HG03457 (cell line): ENCODE measurements around the gene CHKA.

Experiments used
- ATAC-seq: cut with Tn5 transposase; IDR thresholded peaks from one replicate; pipeline ENCODE4 v1.9.1; 2021; ENCODE audit warnings: moderate number of reproducible peaks; ENCODE audit not compliant: unreplicated experiment

Gene CHKA

GRCh38 chr11:68121067-68121899 is at the start of gene CHKA:
Gene CHKA, minus strand, starts transcription at chr11:68121388. Its CDS starts 211 bp downstream, at chr11:68121177.
- ATAC-seq, result peak; percentile 49

- no peak for ATAC-seq
Observed at GRCh38 chr11:68169442-68169841, 48.3 kb upstream of the CHKA start.

- ATAC-seq, result no peak
Observed at GRCh38 chr11:68168694-68169093, 47.5 kb upstream of the CHKA start.

DNA sequence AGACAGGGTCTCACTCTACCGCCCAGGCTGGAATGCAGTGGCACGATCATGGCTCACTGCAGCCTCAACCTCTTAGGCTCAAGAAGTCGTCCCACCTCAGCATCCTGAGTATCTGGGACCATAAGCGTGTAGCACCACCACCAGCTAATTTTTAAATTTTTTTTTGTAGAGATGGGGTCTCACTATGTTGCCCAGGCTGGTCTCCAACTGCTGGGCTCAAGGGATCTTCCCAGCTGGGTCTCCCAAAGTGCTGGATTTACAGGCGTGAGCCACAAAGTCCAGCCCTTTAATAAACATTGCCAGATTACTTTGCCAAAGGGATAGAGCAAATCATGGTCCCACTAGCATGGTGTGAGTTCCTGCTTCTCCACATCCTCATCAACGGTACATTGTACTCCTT is 46.3 kb upstream of the CHKA start:
- ATAC-seq, result no peak

DNA sequence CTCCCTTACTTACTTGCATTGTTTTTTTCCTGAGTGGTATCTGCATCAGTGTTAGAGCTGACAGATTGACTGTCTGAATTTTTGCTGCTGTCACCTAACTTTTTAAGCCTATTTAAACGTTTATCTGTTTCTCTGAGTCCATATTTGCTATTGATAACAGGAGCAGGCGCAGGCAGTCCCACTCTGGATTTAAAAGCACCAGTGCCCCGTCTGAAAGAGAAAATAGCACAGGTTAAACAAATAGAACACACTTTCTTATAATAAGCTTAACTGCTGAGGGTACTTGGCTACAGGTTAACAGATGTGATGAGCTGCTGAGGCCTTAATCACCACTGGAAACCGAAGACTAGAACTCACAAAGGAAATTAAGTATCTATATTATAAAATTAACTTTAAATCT is 45.8 kb upstream of the CHKA start:
- ATAC-seq, result no peak

DNA sequence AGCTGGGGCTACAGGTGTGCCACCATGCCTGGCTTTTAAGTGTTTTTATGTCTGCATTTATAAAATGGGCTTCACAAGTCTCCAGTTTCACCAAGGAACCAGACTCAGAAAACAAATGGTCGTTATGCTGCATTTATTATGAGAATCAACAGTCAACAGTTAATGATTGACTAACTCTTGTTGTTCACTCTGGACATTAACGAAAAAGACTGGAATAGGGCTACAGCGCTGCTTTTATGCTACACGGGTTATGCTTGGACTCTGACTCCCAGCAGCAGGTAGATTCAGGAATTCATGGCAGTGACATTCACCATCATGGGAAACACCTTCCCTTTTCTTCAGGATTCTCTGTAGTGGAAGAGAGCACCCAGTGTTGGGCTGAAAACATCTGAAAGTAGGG is 44.4 kb upstream of the CHKA start:
- no peak for ATAC-seq

- no peak for ATAC-seq
Observed at GRCh38 chr11:68164437-68164836, 43.2 kb upstream of the CHKA start.

DNA sequence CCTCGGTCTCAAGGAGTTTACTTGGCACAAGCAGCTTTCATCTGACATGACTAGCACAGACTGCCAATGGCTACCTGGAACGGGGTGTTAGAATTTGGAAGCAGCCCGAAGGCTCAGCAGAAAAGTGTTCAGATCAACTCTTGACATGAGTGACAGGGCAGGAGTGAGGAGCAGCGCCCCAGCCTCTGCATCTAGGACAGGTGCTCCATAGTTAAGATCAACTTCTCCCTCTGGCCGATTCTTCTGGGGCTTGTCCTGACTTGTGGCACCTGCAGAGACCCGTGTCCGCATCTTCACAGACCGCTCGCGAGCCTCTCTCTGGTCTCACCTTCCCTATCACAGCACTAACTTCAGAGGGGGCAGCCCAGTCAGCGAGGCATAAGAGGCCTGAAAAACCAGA is 42.5 kb upstream of the CHKA start:
- no peak for ATAC-seq

GRCh38 chr11:68160100-68160695 is 39.0 kb upstream of the CHKA start:
- no peak for ATAC-seq

DNA sequence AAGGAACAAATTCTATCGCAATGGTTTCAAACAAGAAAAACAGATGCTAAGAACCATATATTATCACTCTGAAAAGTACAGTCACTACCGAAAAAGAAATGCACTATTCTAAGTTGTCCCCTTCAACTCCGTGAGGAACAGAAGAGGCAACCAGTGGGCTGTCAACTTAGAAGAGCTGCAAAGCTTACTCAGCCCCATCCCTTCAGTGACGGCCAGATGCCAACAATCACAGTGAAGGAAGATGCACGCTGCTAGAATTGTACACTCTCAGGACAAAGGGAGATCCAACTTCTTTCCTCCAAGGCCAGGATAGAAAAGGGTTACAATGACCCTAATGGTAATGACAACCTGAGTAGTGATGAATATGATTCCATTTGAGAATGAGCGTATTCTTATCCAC is 38.5 kb upstream of the CHKA start:
- ATAC-seq, result no peak

GRCh38 chr11:68159161-68159560 is 38.0 kb upstream of the CHKA start:
- ATAC-seq, result no peak

DNA sequence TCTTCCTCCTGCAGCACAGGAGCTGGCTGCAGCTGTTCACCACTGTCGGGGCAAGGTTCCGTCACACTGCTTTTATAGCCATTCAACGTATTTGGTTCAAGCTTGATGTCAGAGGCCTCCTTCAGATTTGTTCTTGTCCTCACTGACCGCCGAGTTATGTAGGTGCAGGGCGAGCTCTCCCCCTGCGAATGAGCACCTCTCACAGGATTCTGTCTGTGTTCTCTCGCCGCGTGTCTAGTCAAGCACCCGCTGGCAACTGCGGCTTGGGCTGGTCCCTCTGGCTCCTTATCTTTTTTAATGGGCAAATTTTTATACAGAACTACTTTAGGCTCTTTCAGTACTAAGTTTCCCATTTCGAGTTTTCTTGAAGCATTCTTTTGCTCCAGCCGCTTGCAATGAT is 37.4 kb upstream of the CHKA start:
- ATAC-seq, result no peak

- ATAC-seq, result no peak
Observed at GRCh38 chr11:68153742-68154141, 32.6 kb upstream of the CHKA start.

DNA sequence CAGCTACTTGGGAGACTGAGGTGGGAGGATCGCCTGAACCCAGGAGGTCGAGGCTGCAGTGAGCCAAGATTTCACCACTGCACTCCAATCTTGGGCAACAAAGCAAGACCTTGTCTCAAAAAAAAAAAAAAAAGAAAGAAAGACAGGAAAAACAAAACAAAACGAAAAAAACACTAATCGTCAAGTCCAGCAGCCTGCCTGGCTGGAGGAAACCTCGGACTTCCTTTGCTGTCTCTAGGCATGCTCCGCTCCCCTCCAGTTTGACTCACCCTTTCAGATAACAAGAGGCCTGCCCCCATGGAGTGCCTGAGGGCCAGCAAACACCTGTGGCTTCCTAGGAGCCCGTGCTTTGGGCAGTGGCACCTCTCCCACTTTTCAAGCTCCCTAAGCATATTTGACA is 28.8 kb upstream of the CHKA start:
- no peak for ATAC-seq

- no peak for ATAC-seq
Observed at GRCh38 chr11:68149417-68149816, 28.2 kb upstream of the CHKA start.

DNA sequence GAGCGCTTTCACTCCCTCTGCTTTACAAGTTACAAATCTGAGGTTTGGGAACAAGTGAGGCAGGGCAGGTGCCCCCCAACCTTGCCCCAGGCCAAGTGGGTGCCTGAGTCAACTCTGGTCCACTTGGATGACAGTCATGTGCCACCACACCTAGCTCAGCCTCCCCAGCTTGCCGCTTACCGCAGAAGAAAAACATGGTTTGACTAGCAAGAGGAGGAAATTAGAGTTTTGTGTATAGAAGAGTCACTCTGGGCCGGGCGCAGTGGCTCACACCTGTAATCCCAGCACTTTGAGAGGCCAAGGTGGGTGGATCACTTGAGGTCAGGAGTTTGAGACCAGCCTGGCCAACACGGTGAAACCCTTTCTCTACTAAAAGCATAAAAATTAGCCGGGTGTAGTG is 27.7 kb upstream of the CHKA start:
- no peak for ATAC-seq

DNA sequence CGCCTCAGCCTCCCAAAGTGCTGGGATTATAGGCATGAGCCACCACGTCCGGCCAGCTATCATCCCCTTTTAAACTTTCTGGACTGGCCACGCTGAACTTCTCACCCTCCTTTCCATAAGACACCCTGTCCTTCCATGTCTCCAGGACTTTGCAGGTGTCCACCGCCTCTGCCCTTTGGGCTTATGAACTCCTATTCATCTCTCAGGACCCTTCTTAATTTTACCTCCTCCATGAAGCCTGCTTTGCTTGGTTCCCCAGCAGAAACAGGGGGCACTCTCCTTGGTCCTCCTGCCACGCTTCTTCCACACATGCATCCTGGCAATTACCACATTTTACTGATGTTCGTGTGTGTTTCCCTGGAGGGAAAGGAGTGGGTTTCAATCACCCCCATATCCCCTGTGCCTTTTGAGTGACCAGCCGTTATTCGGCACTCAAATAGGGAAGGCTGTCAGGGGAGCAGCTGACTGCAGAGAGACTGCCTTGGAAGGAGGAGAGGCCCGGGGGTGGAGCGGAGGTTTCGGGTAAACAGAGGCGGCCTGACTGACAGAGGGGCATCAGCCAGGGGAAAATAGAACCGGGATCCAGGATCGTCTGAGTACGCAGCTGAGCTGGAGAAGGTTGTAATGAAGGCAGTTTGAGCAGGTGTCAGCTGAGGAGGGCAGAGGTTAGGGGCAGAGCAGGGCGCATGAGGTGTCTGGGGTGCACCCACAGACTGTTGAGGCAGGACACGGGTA is 27.1 kb upstream of the CHKA start:
- ATAC-seq, result no peak

GRCh38 chr11:68146704-68147474 is 25.7 kb upstream of the CHKA start:
- ATAC-seq, result no peak

DNA sequence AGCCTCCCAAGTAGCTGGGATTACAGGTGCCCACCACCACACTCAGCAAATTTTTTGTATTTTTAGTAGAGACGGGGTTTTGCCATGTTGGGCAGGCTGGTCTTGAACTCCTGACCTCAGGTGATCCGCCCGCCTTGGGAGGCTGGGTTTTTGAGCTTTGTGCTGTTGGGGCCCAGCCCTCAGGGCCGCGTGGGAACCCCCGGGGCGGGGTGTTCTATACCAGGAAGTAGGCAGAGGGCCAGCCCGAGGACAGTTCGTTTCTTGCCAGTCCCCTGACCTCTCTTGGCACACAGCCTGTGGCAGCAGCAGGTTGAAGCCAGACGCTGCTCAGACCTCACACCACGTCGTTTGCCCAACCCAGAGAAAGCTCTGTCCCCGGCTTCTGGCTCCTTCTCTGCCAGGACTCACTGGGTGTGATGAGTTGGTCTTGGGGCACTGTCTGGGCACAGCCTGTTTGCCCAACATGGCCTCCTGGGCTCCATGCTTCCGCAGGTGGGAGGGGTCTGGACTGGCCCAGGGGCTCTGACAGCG is 24.9 kb upstream of the CHKA start:
- no peak for ATAC-seq

DNA sequence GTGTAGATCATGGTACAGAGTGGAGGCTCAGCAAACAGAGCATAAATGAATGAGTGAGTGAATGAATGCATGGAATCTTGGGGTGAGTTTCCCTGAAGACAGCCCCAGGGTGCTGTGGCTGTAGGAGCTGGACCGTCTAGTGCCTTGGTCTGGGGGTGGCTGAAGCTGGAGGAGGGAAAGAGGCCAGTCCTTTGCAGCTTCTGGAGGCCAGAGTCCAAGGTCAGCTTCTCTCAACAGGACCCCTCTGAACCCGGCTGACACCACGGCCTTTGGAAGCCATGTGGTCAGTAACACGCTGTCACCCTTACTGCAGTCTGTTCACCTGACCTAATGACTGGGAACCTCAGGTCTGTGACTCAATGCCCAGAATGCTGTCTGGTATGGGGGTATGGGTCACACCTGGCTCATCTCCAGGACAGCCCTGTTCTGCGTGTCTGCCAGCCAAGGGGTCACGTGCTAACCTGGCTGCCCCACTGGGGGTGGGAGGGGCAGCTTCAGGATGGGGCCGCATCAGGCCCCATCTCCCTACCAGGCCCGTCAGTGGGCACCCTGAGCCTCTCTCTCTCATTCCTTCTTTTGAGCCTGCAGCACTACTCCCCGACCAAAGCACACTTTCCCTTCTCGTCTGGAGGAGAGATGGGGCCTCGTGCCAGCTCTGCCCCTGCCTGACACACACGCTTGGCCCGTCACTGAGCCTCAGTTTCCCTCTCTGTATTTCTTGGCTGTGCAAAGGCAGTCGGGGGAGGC is 24.1 kb upstream of the CHKA start:
- no peak for ATAC-seq
